GM12873 (cell line): ENCODE data around the gene CYTH1.

Experiments
- TF ChIP-seq, protein P1 (sequence below): IDR thresholded peaks from 2 replicates; pipeline ENCODE4 v1.5.1; 2012; ENCODE audit warnings: low read depth, mild to moderate bottlenecking, moderate library complexity, low read length, control low read depth; ENCODE audit not compliant: insufficient read depth; ENCODE audit errors: missing control alignments

The CYTH1 gene

DNA sequence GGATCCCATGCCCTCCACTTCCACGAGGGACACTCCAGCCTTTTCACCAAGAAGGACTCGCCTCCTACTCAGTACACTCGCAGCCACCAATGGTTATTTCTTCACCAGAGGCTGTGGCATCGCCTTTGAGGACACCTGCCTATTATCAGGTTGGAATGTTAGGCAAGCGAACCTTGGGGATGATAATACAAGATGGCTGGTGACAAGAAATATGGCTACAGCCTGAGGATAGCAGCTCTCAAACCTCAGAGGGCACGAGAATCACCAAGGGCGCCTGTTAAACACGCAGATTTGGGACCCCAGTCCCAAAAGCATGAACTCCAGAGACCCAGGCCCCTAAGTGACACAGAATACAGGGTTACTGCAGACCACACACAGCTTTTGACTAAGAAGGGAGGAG is 58.1 kb downstream of the CYTH1 start:
- TF ChIP-seq, protein P1, sequence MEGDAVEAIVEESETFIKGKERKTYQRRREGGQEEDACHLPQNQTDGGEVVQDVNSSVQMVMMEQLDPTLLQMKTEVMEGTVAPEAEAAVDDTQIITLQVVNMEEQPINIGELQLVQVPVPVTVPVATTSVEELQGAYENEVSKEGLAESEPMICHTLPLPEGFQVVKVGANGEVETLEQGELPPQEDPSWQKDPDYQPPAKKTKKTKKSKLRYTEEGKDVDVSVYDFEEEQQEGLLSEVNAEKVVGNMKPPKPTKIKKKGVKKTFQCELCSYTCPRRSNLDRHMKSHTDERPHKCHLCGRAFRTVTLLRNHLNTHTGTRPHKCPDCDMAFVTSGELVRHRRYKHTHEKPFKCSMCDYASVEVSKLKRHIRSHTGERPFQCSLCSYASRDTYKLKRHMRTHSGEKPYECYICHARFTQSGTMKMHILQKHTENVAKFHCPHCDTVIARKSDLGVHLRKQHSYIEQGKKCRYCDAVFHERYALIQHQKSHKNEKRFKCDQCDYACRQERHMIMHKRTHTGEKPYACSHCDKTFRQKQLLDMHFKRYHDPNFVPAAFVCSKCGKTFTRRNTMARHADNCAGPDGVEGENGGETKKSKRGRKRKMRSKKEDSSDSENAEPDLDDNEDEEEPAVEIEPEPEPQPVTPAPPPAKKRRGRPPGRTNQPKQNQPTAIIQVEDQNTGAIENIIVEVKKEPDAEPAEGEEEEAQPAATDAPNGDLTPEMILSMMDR: no peak

DNA sequence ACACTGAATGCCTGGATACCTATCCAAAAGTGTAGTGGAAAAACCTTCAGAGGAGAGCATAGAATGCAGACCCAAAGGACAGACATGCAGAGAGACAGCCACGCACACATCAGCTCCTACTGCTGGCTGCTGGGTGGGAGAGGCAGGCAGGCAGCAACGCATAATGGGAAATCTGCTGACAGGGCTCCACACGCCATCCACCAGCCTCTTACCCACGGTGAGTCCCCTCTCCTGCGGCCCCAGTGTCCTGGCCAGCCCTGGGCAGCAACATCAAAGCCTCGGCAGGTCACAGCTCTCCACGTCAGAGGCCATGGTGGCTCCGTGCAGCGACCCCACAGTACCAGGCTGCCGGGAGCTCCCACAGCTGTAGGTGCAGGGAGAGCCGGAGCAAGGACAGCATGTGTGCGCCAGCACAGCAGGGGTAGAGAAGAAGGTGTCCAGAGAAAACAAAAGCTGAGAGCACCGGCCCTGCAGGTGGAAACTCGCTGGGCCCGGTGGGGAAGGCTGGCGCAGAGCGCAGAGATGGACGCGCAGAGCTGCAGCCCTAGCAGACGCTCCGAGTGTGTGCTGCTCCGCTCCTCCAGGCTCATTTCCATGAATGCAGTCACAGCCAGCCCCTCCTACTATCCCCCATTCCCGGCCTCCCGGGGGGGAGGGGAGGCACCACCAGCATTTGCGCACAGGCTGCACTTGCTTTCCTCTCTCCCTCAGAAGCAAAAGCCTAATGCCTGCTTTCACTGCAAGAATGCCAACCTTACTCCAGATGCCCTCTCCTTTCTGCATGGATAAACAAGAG is 58.9 kb downstream of the CYTH1 start:
- TF ChIP-seq, protein P1: no peak

DNA sequence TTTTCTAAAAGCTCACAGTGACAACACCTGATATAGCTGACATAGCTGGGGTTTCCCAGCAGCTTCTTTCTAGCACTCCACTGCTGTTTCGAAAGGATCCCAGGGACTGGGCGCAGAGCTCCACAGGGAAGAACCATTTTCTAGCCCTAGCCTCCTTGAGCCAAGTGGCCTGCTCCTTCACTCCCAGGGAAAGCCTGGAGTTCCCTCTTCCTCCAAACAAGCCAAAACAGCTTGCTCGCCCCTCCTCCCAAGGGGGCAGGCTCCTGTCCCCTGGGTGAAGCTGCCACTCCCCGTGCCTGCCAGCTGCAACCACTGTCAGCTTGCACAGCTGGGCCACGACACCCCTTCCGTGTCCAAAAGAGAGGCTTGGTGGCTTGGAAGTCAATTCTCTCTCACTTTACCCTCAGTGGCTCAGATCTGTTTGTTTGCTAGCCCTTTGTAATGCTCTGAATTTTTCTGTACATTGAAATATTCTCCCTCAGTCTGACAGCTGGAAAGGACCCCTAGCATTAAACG is 59.8 kb downstream of the CYTH1 start:
- TF ChIP-seq, protein P1: no peak

DNA sequence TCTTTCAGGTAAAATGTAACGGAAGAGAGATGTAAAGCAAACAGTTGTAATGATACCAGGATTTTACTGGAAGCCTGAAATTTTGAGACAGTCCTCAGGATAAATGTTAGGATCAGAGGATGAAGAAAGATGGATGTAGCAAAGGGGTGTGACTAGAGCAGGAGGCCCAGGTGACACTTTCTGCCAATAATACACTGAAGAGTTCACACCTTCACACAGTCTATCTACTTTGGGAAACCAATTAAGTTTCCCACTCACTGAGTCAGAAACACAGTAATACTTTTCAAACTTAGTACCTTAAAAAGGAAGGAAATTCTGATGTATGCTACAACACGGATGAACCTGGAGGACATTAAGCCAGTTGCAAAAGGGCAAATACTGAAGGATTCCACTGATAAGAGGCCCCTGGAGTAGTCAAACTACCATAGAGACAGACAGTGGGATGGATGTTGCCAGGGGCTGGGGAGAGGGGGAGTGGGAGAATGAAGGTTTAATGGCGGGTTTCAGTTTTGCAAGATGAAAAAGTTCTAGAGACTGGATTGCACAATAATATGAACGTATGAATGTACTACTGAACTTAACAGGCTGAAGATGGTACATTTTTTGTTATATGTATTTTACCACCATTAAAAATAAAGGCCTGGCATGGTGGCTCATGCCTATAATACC is 62.3 kb downstream of the CYTH1 start:
- TF ChIP-seq, protein P1: no peak

DNA sequence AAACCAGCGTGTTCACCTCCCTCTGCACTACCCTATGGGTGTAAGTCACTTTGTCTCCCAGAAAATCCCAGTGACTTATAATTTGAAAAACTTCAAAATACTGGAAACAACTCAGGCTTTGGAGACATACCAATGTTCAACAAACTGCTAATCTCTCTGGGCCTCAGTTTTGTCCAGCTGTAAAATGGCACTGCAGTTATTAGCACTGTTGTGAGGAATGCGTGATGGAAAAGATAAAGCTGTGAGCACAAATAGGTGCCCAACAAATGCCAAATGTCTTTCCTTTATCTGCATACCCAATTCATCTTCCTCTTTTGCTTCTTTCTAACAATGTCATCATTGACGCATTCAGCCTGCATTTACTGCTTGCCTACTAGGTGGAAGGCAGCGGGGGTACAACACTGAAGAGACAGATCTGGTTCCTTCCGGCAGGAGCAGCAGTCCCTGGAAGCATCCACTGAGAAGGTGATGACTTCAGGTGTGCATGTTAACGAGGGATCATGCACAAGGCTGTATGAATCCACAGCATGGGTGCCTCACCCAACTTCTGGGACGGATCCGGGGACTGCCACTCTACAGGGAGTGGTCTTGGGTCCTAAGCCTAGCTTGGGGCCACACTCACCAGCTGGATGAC is 63.4 kb downstream of the CYTH1 start:
- TF ChIP-seq, protein P1: no peak

DNA sequence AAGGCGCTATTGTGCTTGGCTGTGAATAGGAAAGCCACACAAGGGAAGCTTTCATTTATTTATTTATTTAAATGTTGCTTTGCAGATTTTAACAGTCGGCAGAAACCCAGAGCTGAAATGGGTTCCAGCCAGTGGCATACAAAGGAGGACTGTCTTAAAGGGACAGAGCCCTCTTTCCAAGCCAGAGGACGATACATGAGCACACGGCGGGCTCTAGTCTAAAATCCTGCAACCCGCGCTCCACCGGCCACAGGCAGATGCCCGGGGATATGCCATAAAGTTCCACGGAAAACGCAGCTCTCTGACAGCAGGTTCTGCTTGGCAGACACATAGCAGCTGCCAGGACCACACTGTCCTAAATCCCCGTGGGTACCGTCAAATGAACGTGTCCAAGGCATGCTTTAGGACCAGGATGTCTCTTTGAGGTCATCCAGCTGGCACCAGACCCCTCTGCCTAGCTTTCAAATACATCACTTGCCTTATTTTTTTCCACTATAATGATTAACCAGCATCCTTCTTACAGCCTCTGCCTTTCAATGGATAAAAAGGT is 64.6 kb downstream of the CYTH1 start:
- TF ChIP-seq, protein P1: no peak

DNA sequence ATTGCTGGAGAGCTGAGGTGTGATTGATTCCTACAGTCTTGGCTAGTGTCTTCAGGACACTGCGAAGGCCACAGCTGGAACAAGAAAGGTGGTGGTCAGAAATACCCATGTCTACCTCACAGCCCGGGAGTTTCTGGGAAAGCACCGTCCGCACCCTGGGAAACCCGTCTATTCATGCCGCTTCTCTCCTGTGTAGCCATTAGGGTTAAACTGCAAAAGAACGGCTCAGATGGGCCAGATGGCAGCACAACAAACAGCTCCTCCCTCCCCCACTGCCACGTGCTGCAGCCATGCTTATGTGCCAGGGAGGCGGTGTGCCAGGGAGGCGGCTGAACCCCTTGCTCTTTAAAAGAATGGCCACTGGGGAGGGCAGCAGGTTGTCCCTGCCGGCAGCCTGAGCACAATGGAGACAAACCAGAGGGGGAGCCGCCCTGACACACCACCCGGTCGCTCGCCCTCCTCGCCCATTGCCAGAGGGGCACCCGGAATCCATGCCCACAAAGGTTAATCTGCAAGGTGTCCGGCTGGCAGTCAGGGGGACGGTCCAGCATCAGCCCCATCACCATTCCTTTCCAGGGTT is 65.2 kb downstream of the CYTH1 start:
- TF ChIP-seq, protein P1: no peak
